Hair follicle dermal papilla cell (primary cell): ENCODE results near the gene ASPHD1. TPM values are rescaled to one million over a fixed set of nuclear protein-coding genes. Genes with fewer than 3 reads are reported as not detected.

ENCODE experiments used
- total RNA-seq: library from RNA; depleted of rRNA; stranded (reverse); fragments of >200 nt; gene quantifications from 2 replicates; pipeline ENCODE4 v1.2.3, GENCODE V29; 2012

ASPHD1 gene
- total RNA-seq, result 1.5 and 2.1 TPM in 2 replicates

GRCh38 chr16:29900102-29900887 is at the start of gene ASPHD1:
Gene ASPHD1, plus strand, starts transcription at chr16:29900488. Its CDS starts 484 bp downstream, at chr16:29900972.

DNA sequence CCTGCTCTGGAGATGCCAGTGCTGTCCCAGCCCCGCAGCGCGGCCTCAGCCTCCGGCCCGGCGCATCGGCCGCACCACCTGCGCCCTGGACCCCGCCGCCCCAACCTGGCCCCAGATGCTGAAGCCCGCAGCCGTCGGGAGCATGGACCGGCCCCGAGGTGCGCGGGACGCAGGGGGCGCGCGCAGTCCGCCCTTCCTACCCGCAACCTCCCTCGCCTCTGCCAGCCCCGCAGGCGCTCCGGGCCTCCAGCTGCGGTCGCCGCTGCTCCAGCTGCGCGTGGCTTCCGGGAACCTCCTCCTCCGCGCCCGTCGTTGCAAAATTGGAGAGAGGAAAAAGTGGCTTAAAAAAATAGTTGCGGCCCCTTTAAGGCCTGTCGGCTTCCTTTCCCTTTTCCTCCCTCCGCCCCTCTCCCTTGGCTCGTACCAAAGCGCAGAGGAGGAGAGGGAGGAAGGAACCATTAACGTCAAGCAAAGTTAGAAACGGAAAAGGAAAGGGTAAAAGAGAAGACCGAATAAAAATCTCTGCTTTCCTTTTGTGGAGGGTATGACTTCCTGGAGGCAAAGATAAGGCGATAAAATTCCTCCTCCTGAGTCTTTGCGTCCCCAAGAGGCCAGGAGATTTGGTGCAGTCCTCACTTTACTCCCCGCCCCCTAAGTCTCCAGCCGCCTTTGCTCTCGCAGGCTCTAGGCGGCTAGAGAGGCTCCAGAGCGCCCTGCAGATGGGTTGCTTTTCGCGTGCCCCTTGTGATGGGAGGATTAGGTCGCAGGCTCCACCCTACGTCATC is 37.2 kb upstream of the ASPHD1 start, which contains the start of gene CDIPT:
Gene CDIPT (minus strand): TSS at position 343 of the 785 bp plus-strand sequence. CDS start 369 bp downstream, outside the sequence.

DNA sequence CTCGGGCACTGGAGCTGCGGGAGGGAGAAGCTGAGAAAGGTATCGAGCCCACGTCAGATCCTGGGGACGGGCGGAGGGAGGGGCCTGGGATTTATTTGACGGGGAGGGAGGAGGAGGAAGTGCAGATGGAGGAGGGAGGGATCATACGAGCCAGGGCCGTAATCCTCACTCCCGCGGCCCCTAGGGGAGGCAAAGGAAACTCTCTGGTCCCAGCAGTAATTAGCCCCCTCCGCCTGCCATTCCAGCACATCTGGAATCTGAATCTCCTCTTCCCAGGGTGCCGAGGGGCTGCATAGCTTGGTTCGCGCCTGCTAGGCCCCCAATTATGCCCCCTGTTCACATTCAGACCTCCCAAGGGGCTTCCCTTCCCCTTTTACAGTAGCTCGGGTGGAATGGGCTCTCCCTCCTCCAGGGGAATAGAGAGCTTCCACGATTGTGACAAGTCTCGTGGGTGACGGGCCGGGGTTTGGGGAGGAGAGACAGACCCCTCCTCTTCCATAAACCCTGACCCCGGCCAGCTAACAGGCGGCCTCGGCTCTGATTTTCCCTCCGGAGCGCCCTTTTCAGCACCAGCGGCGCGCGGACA is 679 bp upstream of the ASPHD1 start, which contains the start of gene SEZ6L2:
Gene SEZ6L2 (minus strand): TSS at position 35 of the 586 bp plus-strand sequence. CDS start 531 bp downstream, outside the sequence.

GRCh38 chr16:29925781-29926710 is 25.8 kb downstream of the ASPHD1 start, which contains the start of gene KCTD13:
Gene KCTD13, minus strand, starts transcription at chr16:29926226. Its CDS starts 193 bp downstream, at chr16:29926033.

Other genes with a start within 250 kb of the ASPHD1 start
- not detected in 2 replicates for gene SPN, start 237.2 kb upstream of the ASPHD1 start, total RNA-seq
- 33.4 and 45.3 TPM in 2 replicates for gene QPRT, start 221.3 kb upstream of the ASPHD1 start, total RNA-seq
- 1.3 and 1.6 TPM in 2 replicates for gene C16orf54, start 154.5 kb upstream of the ASPHD1 start, total RNA-seq
- not detected in 2 replicates for gene ZG16, start 122.2 kb upstream of the ASPHD1 start, total RNA-seq
- gene KIF22, start 109.7 kb upstream of the ASPHD1 start, total RNA-seq, result 8.4 and 8.8 TPM in 2 replicates
- gene MAZ, start 94.0 kb upstream of the ASPHD1 start, total RNA-seq, result 145 and 209 TPM in 2 replicates
- gene PRRT2, start 88.3 kb upstream of the ASPHD1 start, total RNA-seq, result 5.2 and 6.5 TPM in 2 replicates
- 21.1 TPM in 2 replicates for gene PAGR1, start 84.3 kb upstream of the ASPHD1 start, total RNA-seq
- 392 and 503 TPM in 2 replicates for gene MVP, start 80.0 kb upstream of the ASPHD1 start, total RNA-seq
- 108 and 112 TPM in 2 replicates for gene CDIPT, start 37.3 kb upstream of the ASPHD1 start, total RNA-seq
- gene SEZ6L2, start 938 bp upstream of the ASPHD1 start, total RNA-seq, result 0.85 and 1.1 TPM in 2 replicates
- 11.9 and 13.3 TPM in 2 replicates for gene KCTD13, start 25.7 kb downstream of the ASPHD1 start, total RNA-seq
- 76.1 and 95.6 TPM in 2 replicates for gene TMEM219, start 61.6 kb downstream of the ASPHD1 start, total RNA-seq
- gene TAOK2, start 73.4 kb downstream of the ASPHD1 start, total RNA-seq, result 61.0 and 61.7 TPM in 2 replicates
- 3.7 and 7.4 TPM in 2 replicates for gene HIRIP3, start 95.1 kb downstream of the ASPHD1 start, total RNA-seq
- 22.2 and 42.6 TPM in 2 replicates for gene INO80E, start 95.8 kb downstream of the ASPHD1 start, total RNA-seq
- not detected in 2 replicates for gene DOC2A, start 110.5 kb downstream of the ASPHD1 start, total RNA-seq
- not detected in 2 replicates for gene C16orf92, start 122.7 kb downstream of the ASPHD1 start, total RNA-seq
- 0.12 TPM in 1 of 2 replicates, not detected in the other for gene TLCD3B, start 130.8 kb downstream of the ASPHD1 start, total RNA-seq
- gene ALDOA, start 165.3 kb downstream of the ASPHD1 start, total RNA-seq, result 648 and 853 TPM in 2 replicates
- 163 and 189 TPM in 2 replicates for gene PPP4C, start 175.5 kb downstream of the ASPHD1 start, total RNA-seq
- gene TBX6, start 191.4 kb downstream of the ASPHD1 start, total RNA-seq, result 0.32 and 0.36 TPM in 2 replicates
- 25.8 and 26.2 TPM in 2 replicates for gene YPEL3, start 195.7 kb downstream of the ASPHD1 start, total RNA-seq
- 0.73 and 0.81 TPM in 2 replicates for gene GDPD3, start 213.0 kb downstream of the ASPHD1 start, total RNA-seq
- 44.9 and 57.8 TPM in 2 replicates for gene MAPK3, start 222.7 kb downstream of the ASPHD1 start, total RNA-seq